ENCODE results near the gene PPP1R16B.

DNA sequence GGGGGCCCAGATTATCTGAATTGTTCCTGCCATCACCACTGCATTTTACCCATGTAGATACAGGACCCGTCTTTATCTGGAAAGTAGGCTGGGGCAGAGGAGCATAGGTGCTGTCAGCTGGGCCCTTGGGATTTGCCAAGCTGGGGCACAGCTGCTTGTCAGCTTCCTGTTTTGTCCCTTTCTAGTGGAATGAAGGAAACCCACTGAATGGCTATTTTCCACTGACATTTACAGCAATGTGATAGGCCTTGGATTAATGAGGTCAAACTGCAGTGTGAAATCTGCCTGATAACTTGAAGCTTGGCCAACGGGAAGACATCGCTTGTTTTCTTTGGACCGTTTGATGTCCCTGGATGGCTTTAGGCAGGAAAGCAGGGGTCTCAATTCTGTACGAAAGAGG is 6.7 kb downstream of the PPP1R16B start:
- no peak for TF ChIP-seq POLR2A (IDR thresholded peaks at IDR 0.05)
- TF ChIP-seq, protein P1, sequence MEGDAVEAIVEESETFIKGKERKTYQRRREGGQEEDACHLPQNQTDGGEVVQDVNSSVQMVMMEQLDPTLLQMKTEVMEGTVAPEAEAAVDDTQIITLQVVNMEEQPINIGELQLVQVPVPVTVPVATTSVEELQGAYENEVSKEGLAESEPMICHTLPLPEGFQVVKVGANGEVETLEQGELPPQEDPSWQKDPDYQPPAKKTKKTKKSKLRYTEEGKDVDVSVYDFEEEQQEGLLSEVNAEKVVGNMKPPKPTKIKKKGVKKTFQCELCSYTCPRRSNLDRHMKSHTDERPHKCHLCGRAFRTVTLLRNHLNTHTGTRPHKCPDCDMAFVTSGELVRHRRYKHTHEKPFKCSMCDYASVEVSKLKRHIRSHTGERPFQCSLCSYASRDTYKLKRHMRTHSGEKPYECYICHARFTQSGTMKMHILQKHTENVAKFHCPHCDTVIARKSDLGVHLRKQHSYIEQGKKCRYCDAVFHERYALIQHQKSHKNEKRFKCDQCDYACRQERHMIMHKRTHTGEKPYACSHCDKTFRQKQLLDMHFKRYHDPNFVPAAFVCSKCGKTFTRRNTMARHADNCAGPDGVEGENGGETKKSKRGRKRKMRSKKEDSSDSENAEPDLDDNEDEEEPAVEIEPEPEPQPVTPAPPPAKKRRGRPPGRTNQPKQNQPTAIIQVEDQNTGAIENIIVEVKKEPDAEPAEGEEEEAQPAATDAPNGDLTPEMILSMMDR (IDR thresholded peaks at IDR 0.05) = no peak

Measured in body of pancreas (tissue), 4 donors.